Chondrocyte (in vitro differentiated cells): Measurements from ENCODE around the gene RINL. TPM values are rescaled to one million over a fixed set of nuclear protein-coding genes. Genes with fewer than 3 reads are reported as not detected.

Source experiments
- DNase-seq: peaks from one replicate; pipeline ENCODE4 v3.0.0; 2021; ENCODE audit warnings: mixed read lengths, low spot score
- H3K27ac Mint-ChIP-seq: one replicate; pipeline ENCODE4 v1.8.0; 2021; ENCODE audit warnings: mild to moderate bottlenecking, moderate library complexity, mixed read lengths; ENCODE audit not compliant: unreplicated experiment
- H3K27me3 Mint-ChIP-seq: 2 replicates; pipeline ENCODE4 v1.8.0; 2021; ENCODE audit warnings: low read depth, mixed read lengths
- H3K36me3 Mint-ChIP-seq: 2 replicates; pipeline ENCODE4 v1.8.0; 2021; ENCODE audit warnings: low read depth, mixed read lengths
- H3K4me1 Mint-ChIP-seq: 2 replicates; pipeline ENCODE4 v1.8.0; 2021; ENCODE audit warnings: low read depth, mild to moderate bottlenecking, mixed read lengths
- H3K4me3 Mint-ChIP-seq: one replicate; pipeline ENCODE4 v1.8.0; 2021; ENCODE audit warnings: mild to moderate bottlenecking, moderate library complexity, mixed read lengths; ENCODE audit not compliant: unreplicated experiment
- H3K9me3 Mint-ChIP-seq: 2 replicates; pipeline ENCODE4 v1.8.0; 2021; ENCODE audit warnings: low read depth, mixed read lengths
- CTCF ChIP-seq: fragments of 200-600 bp; sonication (generic); IDR thresholded peaks from 2 replicates; pipeline ENCODE4 v1.5.0; 2021; ENCODE audit warnings: antibody characterized with exemption, mild to moderate bottlenecking, moderate library complexity
- total RNA-seq: library from RNA; stranded (reverse); gene quantifications from 3 replicates; pipeline ENCODE4 v1.2.1, GENCODE V29; 2021

RINL gene
- total RNA-seq, 1 donor from 2014 or later, result 0.65 TPM

GRCh38 chr19:38839816-38840582 is 38.1 kb downstream of the RINL start:
- no peak overlapping the region for H3K4me3 Mint-ChIP-seq
- TF ChIP-seq CTCF, result no peak
- no peaks in the 10 kb centered on the region for H3K9me3 Mint-ChIP-seq
- no peaks in the 10 kb centered on the region for H3K27me3 Mint-ChIP-seq
- H3K27ac Mint-ChIP-seq, result peak overlapping the region; percentile 32
- no peak for DNase-seq
- H3K4me1 Mint-ChIP-seq, result peaks cover 26% of the 10 kb centered on the region
- peaks cover 63% of the 10 kb centered on the region for H3K36me3 Mint-ChIP-seq

- Mint-ChIP-seq H3K27me3 (no peaks in the 10 kb centered on the region), H3K4me3 (no peak overlapping the region), H3K36me3 (peaks cover 59% of the 10 kb centered on the region), H3K27ac (peak overlapping the region; percentile 66), H3K9me3 (no peaks in the 10 kb centered on the region), H3K4me1 (peaks cover 26% of the 10 kb centered on the region)
- no peak for DNase-seq
- no peak for TF ChIP-seq CTCF
These were observed 38.9 kb downstream of the RINL start for GRCh38 chr19:38838986-38839761.

GRCh38 chr19:38838208-38838985 is 39.7 kb downstream of the RINL start:
- TF ChIP-seq CTCF, result no peak
- H3K27ac Mint-ChIP-seq, result peak overlapping the region; percentile 66
- H3K4me1 Mint-ChIP-seq, result peaks cover 26% of the 10 kb centered on the region
- DNase-seq, result no peak
- H3K27me3 Mint-ChIP-seq, result no peaks in the 10 kb centered on the region
- no peaks in the 10 kb centered on the region for H3K9me3 Mint-ChIP-seq
- H3K36me3 Mint-ChIP-seq, result peaks cover 51% of the 10 kb centered on the region
- H3K4me3 Mint-ChIP-seq, result no peak overlapping the region

- no peak for TF ChIP-seq CTCF
- Mint-ChIP-seq H3K27ac (peak overlapping the region; percentile 36), H3K9me3 (no peaks in the 10 kb centered on the region), H3K4me3 (no peak overlapping the region), H3K36me3 (peaks cover 44% of the 10 kb centered on the region), H3K27me3 (no peaks in the 10 kb centered on the region), H3K4me1 (peaks cover 28% of the 10 kb centered on the region)
- no peak for DNase-seq
These were observed 40.4 kb downstream of the RINL start for GRCh38 chr19:38837656-38838121.
